AG04450 (cell line): ENCODE data around the gene ACP7. TPM values are rescaled to one million over a fixed set of nuclear protein-coding genes. Genes with fewer than 3 reads are reported as not detected.

Experiments
- CTCF ChIA-PET: fragments of 300-600, 350-600 bp; formaldehyde crosslinking; extraction: SDS; loops from one replicate; lab custom pipeline; 2022; ENCODE audit warnings: antibody characterized with exemption, inconsistent platforms; lab: Charles Lee
- POLR2A ChIA-PET: fragments of 350-600 bp; formaldehyde crosslinking; extraction: SDS; loops from one replicate; lab custom pipeline; 2021; ENCODE audit warnings: antibody characterized with exemption, inconsistent platforms; lab: Yijun Ruan, JAX
- DNase-seq: peaks from one replicate; pipeline ENCODE4 v3.0.0-alpha.2; 2011; ENCODE audit warnings: low read depth, low spot score
- H3K27ac ChIP-seq: one replicate; pipeline ENCODE4 v1.5.1; 2012; ENCODE audit warnings: low read depth, low read length, control low read depth
- H3K27me3 ChIP-seq: one replicate; pipeline ENCODE4 v1.6.0; 2012; ENCODE audit warnings: low read length; ENCODE audit not compliant: control insufficient read depth, insufficient read depth
- H3K4me3 ChIP-seq: 2 replicates; pipeline ENCODE4 v1.5.1; 2011; ENCODE audit warnings: mild to moderate bottlenecking, low read depth, low read length, control low read depth
- H3K9me3 ChIP-seq: 2 replicates; pipeline ENCODE4 v1.5.1; 2012; ENCODE audit warnings: low read length; ENCODE audit not compliant: control insufficient read depth, insufficient read depth
- polyA plus RNA-seq: library from polyadenylated mRNA; depleted of rRNA; stranded (reverse); fragments of >200 nt; gene quantifications from 2 replicates; pipeline ENCODE4 v1.2.3, GENCODE V29; 2011
- TF ChIP-seq, protein P1 (sequence below): IDR thresholded peaks from 2 replicates; pipeline ENCODE4 v1.5.1; 2011; ENCODE audit warnings: low read depth, low read length, control low read depth, inconsistent platforms

ACP7 gene
- polyA plus RNA-seq, 1 experiment: not detected

DNA sequence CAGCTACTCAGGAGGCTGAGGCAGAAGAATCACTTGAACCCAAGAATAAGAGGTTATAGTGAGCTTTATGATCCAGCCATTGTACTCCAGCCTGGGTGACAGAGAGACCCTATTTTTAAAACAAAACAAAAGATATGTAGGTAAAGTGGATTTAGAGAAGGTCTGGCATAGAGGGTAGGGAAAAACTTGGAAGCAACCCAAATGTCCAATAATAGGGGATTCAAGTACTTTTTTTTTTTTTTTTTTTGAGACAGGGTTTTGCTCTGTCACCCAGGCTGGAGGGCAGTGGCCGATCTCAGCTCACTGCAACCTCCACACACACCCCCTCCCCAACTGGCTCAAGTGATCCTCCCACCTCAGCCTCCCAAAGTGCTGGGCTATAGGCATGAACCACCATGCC is 35.7 kb downstream of the ACP7 start:
- DNase-seq: no peak
- Histone ChIP-seq H3K27me3 (peaks cover 7% of the 10 kb centered on the region), H3K9me3 (no peaks in the 10 kb centered on the region), H3K4me3 (no peak overlapping the region), H3K27ac (no peak overlapping the region)
- ChIA-PET POLR2A (interaction anchor here (0.7 kb wide), 1 partner anchor 449 kb away, joined by 3 read pairs; no protein-coding TSS in a partner anchor), CTCF (interaction anchor here (0.7 to 6.9 kb wide), 5 partner anchors 9 to 320 kb away, joined by 3 to 91 read pairs (median 10); no protein-coding TSS in a partner anchor)
- TF ChIP-seq, protein P1, sequence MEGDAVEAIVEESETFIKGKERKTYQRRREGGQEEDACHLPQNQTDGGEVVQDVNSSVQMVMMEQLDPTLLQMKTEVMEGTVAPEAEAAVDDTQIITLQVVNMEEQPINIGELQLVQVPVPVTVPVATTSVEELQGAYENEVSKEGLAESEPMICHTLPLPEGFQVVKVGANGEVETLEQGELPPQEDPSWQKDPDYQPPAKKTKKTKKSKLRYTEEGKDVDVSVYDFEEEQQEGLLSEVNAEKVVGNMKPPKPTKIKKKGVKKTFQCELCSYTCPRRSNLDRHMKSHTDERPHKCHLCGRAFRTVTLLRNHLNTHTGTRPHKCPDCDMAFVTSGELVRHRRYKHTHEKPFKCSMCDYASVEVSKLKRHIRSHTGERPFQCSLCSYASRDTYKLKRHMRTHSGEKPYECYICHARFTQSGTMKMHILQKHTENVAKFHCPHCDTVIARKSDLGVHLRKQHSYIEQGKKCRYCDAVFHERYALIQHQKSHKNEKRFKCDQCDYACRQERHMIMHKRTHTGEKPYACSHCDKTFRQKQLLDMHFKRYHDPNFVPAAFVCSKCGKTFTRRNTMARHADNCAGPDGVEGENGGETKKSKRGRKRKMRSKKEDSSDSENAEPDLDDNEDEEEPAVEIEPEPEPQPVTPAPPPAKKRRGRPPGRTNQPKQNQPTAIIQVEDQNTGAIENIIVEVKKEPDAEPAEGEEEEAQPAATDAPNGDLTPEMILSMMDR: no peak

DNA sequence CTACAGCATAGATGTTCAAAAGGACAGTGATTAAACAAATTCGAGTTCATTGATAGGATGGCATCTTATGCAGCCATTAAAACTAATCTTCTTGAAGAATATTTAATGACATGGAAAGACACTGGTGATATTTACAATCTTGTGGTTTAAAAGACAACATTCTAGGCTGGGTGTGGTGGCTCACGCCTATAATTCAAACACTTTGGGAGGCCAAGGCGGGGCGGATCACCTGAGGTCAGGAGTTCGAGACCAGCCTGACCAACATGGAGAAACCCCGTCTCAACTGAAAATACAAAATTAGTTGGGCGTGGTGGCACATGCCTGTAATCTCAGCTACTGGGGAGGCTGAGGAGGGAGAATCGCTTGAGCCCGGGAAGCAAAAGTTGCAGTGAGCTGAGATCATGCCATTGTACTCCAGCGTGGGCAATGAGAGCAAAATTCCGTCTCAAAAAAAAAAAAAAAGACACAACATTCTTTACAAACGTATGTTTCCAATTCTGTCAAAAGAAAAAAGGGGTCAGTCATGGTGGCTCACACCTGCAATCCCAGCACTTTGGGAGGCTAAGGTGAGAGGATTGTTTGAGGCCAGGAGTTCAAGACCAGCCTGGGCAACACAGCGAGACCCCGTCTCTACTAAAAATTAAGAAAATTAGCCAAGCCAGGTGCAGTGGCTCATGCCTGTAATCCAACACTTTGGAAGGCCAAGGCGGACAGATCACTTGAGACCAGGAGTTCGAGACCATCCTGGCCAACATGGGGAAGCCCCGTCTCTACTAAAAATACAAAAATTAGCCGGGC is 39.0 kb downstream of the ACP7 start:
- no peaks in the 10 kb centered on the region for H3K9me3 ChIP-seq
- H3K4me3 ChIP-seq: no peak overlapping the region
- ChIA-PET CTCF (interaction anchor here (0.7 to 6.9 kb wide), 12 partner anchors 9 to 702 kb away, joined by 3 to 91 read pairs (median 5); no protein-coding TSS in a partner anchor), POLR2A (no interaction called here)
- no peak overlapping the region for H3K27ac ChIP-seq
- no peak for DNase-seq
- TF ChIP-seq, protein P1: no peak
- peaks cover 4% of the 10 kb centered on the region for H3K27me3 ChIP-seq

DNA sequence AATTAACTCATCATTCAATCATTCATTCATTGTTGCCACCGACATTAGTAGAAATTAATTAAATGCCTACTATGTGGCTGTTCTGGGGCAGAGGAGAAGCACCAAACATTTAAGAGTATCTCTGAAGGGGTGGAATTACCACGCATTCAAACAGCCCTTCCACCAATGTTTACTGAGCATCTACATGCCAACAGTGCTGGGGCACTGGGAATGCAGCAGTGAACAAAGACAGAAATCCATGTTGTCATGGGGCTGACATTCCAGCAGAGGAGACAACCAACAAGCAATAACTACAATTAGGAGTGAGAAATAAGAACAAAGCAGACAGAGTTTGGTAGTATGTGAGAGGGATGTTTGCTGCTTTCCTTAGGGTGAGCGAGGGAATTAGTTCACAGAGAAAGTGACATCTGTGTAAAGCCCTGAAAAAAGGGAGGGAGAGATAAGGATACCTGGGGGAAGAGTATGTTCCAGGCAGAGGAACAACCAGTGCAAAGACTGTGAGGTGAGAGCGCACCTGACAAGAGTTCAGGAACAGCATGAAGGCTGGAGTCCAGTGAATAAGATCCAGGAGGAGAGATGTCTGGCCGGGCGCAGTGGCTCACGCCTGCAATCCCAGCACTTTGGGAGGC is 40.1 kb downstream of the ACP7 start:
- ChIA-PET CTCF (interaction anchor here (1.2 to 6.9 kb wide), 2 partner anchors 8 to 204 kb away, joined by 3 to 91 read pairs; no protein-coding TSS in a partner anchor), POLR2A (no interaction called here)
- no peak overlapping the region for H3K27ac ChIP-seq
- no peaks in the 10 kb centered on the region for H3K9me3 ChIP-seq
- H3K27me3 ChIP-seq: peaks cover 2% of the 10 kb centered on the region
- no peak overlapping the region for H3K4me3 ChIP-seq
- TF ChIP-seq, protein P1: no peak
- no peak for DNase-seq

- POLR2A ChIA-PET: no interaction called here
- peak overlapping the region; percentile 53 for H3K4me3 ChIP-seq
- no peaks in the 10 kb centered on the region for H3K9me3 ChIP-seq
- CTCF ChIA-PET: interaction anchor here (6.9 kb wide), 1 partner anchor 203 kb away, joined by 91 read pairs; no protein-coding TSS in a partner anchor
- peaks cover 2% of the 10 kb centered on the region for H3K27me3 ChIP-seq
- no peak for DNase-seq
- H3K27ac ChIP-seq: no peak overlapping the region
- TF ChIP-seq, protein P1: no peak
Measured at GRCh38 chr19:39125199-39125553, 41.0 kb downstream of the ACP7 start.
